H54 (cell line): ENCODE results near the gene ABCC1.

Source experiments
- DNase-seq: peaks from one replicate; pipeline ENCODE4 v3.0.0; 2011; ENCODE audit warnings: low spot score, mixed read lengths; ENCODE audit not compliant: insufficient read length
- FAIRE-seq: peaks from 3 replicates; lab custom pipeline; 2011; peaks lifted over from hg19 to GRCh38; lab: Jason Lieb, UNC
- POLR2A ChIP-seq: IDR thresholded peaks from 2 replicates; pipeline ENCODE4 v1.6.1; 2011; ENCODE audit warnings: low read depth, mild to moderate bottlenecking, low read length

Gene ABCC1

GRCh38 chr16:15983898-15984297 is 34.5 kb downstream of the ABCC1 start:
- TF ChIP-seq POLR2A = no peak
- FAIRE-seq = no peak
- no peak for DNase-seq

- TF ChIP-seq POLR2A = no peak
- DNase-seq (no peak), FAIRE-seq (no peak)
These were observed 35.7 kb downstream of the ABCC1 start for GRCh38 chr16:15985144-15985543.

- DNase-seq (no peak), FAIRE-seq (no peak)
- no peak for TF ChIP-seq POLR2A
These were observed 36.8 kb downstream of the ABCC1 start for GRCh38 chr16:15986261-15986660.

GRCh38 chr16:15988268-15989013 is 39.0 kb downstream of the ABCC1 start:
- TF ChIP-seq POLR2A = no peak
- FAIRE-seq (no peak), DNase-seq (no peak)

GRCh38 chr16:15990902-15991301 is 41.5 kb downstream of the ABCC1 start:
- no peak for TF ChIP-seq POLR2A
- no peak for DNase-seq
- FAIRE-seq = no peak

- FAIRE-seq = no peak
These were observed 43.7 kb downstream of the ABCC1 start for GRCh38 chr16:15993128-15993527.

GRCh38 chr16:15993541-15993940 is 44.1 kb downstream of the ABCC1 start:
- DNase-seq (no peak), FAIRE-seq (no peak)
- no peak for TF ChIP-seq POLR2A

More at GRCh38 chr16:15993128-15993527, 43.7 kb downstream of the ABCC1 start:
- TF ChIP-seq POLR2A = no peak
- DNase-seq = no peak

GRCh38 chr16:15993946-15994665 is 44.7 kb downstream of the ABCC1 start:
- DNase-seq (no peak), FAIRE-seq (no peak)
- TF ChIP-seq POLR2A = no peak

- DNase-seq (peak; percentile 79), FAIRE-seq (peak; percentile 85)
- TF ChIP-seq POLR2A = no peak
These were observed 47.2 kb downstream of the ABCC1 start for GRCh38 chr16:15996432-15997109.

GRCh38 chr16:16000685-16001084 is 51.3 kb downstream of the ABCC1 start:
- no peak for FAIRE-seq
- no peak for TF ChIP-seq POLR2A
- no peak for DNase-seq

GRCh38 chr16:16001596-16002255 is 52.3 kb downstream of the ABCC1 start:
- no peak for DNase-seq
- no peak for TF ChIP-seq POLR2A
- FAIRE-seq = no peak

GRCh38 chr16:16003719-16004313 is 54.4 kb downstream of the ABCC1 start:
- DNase-seq = no peak
- no peak for FAIRE-seq
- TF ChIP-seq POLR2A = no peak

- TF ChIP-seq POLR2A = no peak
- no peak for DNase-seq
- FAIRE-seq = peak; percentile 36
These were observed 54.9 kb downstream of the ABCC1 start for GRCh38 chr16:16004314-16004749.

GRCh38 chr16:16005721-16006120 is 56.3 kb downstream of the ABCC1 start:
- FAIRE-seq = no peak
- DNase-seq = no peak
- TF ChIP-seq POLR2A = no peak
